Neuron (in vitro differentiated cells): Measurements from ENCODE around the gene MFAP4.
A peak's percentile ranks its signal among the peaks of the same experiment; 100 is the strongest.

Experiments used
- H2AFZ ChIP-seq: one replicate; pipeline ENCODE4 v1.6.1; 2013; ENCODE audit warnings: low read depth, mild to moderate bottlenecking, inconsistent platforms, low read length, moderate library complexity
- H3K27me3 ChIP-seq: one replicate; pipeline ENCODE4 v1.6.1; 2013; ENCODE audit warnings: low read length; ENCODE audit not compliant: insufficient read depth
- H3K36me3 ChIP-seq: one replicate; pipeline ENCODE4 v1.6.1; 2013; ENCODE audit warnings: low read length; ENCODE audit not compliant: insufficient read depth
- H3K4me1 ChIP-seq: one replicate; pipeline ENCODE4 v1.6.1; 2013; ENCODE audit warnings: low read length; ENCODE audit not compliant: insufficient read depth
- H3K4me3 ChIP-seq: 2 replicates; pipeline ENCODE4 v1.5.1; 2013; ENCODE audit warnings: mild to moderate bottlenecking, low read length, moderate library complexity
- H3K9me3 ChIP-seq: one replicate; pipeline ENCODE4 v1.6.1; 2013; ENCODE audit warnings: low read length

The MFAP4 gene

DNA sequence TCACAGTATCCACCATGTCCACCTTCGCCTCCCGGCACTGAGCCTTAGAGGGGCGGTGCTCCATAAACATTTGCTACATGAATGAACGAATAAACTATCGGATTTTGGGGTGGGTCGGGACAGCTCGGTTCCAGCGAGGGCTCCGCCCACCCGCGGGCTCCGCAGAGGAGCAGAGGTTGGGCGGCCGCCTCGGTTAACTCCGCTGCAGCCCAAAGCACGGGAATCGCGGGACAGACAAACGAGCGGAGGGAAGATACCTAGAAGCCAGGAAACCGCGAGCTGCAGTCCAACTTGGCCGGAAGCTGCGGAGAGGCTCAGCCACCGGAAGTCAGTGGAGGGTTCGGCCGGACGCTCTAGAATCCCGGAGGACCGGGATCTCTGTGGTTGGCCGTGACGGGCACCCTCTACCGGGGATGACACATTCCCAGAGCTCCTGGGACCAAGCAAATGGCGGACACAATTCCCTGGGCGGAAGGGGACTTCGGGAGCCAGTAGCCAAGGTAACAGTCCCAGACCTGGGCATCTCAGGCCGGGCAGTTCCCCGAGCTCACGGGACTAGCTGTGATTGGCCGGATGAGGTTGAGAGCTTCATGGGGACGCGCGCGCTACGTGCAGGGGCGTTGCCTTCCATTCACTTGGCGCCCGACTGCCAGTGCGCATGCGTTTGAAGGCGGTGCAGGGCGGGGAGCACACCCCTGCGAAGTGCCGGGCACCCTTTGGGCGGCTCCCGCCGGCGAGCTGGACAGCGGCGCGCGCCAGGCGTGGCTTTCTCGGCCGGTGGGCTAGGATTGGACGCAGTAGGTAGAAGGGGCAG, 9.2 kb downstream of the MFAP4 start:
- H3K4me3 ChIP-seq: peak overlapping the region; percentile 72
- no peaks in the 10 kb centered on the region for H3K9me3 ChIP-seq
- H3K36me3 ChIP-seq: peaks cover 35% of the 10 kb centered on the region
- no peaks in the 10 kb centered on the region for H3K27me3 ChIP-seq
- peaks cover 19% of the 10 kb centered on the region for H3K4me1 ChIP-seq
- H2AFZ ChIP-seq: peak overlapping the region; percentile 55

- peak overlapping the region; percentile 55 for H2AFZ ChIP-seq
- peaks cover 19% of the 10 kb centered on the region for H3K4me1 ChIP-seq
- H3K4me3 ChIP-seq: peak overlapping the region; percentile 72
- H3K36me3 ChIP-seq: peaks cover 28% of the 10 kb centered on the region
- H3K9me3 ChIP-seq: no peaks in the 10 kb centered on the region
- H3K27me3 ChIP-seq: no peaks in the 10 kb centered on the region
These were observed 10.2 kb downstream of the MFAP4 start for GRCh38 chr17:19376811-19377210.

- Histone ChIP-seq H3K9me3 (no peaks in the 10 kb centered on the region), H3K4me1 (peaks cover 19% of the 10 kb centered on the region), H3K36me3 (peaks cover 17% of the 10 kb centered on the region), H3K27me3 (no peaks in the 10 kb centered on the region), H3K4me3 (no peak overlapping the region), H2AFZ (no peak overlapping the region)
These were observed 11.3 kb downstream of the MFAP4 start for GRCh38 chr17:19375732-19376131.

- Histone ChIP-seq H2AFZ (no peak overlapping the region), H3K36me3 (peaks cover under 1% of the 10 kb centered on the region), H3K4me3 (no peak overlapping the region), H3K27me3 (no peaks in the 10 kb centered on the region), H3K9me3 (no peaks in the 10 kb centered on the region), H3K4me1 (peaks cover 12% of the 10 kb centered on the region)
These were observed 12.9 kb downstream of the MFAP4 start for GRCh38 chr17:19374136-19374535.

DNA sequence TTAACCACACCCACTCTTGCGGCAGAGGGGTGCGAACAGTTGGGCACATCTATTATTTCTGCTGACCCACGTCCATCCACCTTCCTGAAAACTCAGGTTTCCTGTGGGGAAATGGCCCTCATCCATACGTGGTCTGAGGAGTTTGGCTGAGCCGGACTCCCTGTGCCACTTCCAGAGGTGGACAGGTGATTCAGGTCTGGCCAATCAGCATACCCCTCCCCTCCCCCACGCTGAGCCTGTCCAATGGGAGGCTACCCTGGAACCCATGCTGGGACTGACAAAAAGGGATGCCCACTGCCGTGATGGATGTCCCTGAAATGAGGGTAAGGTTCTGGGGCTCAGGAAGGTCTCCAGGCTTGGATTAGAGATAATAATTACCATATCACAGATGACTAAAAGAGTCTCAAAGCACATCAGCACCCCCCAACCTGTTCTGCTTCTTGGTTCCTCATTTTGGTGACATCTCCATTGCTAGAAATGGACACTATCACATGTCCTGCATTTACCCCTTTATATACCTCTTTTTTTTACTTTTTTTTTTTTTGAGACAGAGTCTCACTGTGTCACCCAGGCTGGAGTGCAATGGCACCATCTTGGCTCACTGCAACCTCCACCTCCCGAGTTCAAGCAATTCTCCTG, 14.0 kb downstream of the MFAP4 start:
- Histone ChIP-seq H3K36me3 (no peaks in the 10 kb centered on the region), H3K4me3 (no peak overlapping the region), H3K4me1 (peaks cover 10% of the 10 kb centered on the region), H3K27me3 (no peaks in the 10 kb centered on the region), H2AFZ (no peak overlapping the region), H3K9me3 (no peaks in the 10 kb centered on the region)

DNA sequence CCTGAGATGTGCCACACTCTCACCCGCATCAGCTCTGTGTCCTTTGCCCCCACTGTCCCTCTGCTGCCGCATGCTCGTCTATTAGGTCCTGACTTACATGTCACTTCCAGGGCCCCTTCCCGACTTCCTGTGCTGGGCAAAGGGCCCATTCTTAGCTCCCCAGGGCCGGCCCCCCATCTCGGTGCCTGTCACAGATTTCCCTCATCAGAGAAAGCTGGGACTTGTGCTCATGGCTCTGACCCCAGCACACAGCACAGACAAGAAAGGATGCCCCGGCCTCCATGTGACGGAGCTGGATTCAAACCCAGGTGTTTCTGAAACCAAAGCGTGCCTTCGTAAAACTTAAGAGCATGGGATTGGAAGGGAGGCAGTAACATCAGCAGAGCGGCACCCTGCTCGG, 14.6 kb downstream of the MFAP4 start:
- Histone ChIP-seq H3K4me1 (peaks cover 10% of the 10 kb centered on the region), H3K27me3 (no peaks in the 10 kb centered on the region), H3K9me3 (no peaks in the 10 kb centered on the region), H2AFZ (no peak overlapping the region), H3K36me3 (no peaks in the 10 kb centered on the region), H3K4me3 (no peak overlapping the region)

GRCh38 chr17:19372011-19372370, 15.0 kb downstream of the MFAP4 start:
- Histone ChIP-seq H2AFZ (no peak overlapping the region), H3K9me3 (no peaks in the 10 kb centered on the region), H3K36me3 (no peaks in the 10 kb centered on the region), H3K4me3 (no peak overlapping the region), H3K4me1 (peaks cover 6% of the 10 kb centered on the region), H3K27me3 (no peaks in the 10 kb centered on the region)

- Histone ChIP-seq H3K9me3 (no peaks in the 10 kb centered on the region), H3K36me3 (no peaks in the 10 kb centered on the region), H3K4me3 (no peak overlapping the region), H3K4me1 (peaks cover 3% of the 10 kb centered on the region), H3K27me3 (no peaks in the 10 kb centered on the region), H2AFZ (no peak overlapping the region)
These were observed 15.6 kb downstream of the MFAP4 start for GRCh38 chr17:19371259-19372010.

DNA sequence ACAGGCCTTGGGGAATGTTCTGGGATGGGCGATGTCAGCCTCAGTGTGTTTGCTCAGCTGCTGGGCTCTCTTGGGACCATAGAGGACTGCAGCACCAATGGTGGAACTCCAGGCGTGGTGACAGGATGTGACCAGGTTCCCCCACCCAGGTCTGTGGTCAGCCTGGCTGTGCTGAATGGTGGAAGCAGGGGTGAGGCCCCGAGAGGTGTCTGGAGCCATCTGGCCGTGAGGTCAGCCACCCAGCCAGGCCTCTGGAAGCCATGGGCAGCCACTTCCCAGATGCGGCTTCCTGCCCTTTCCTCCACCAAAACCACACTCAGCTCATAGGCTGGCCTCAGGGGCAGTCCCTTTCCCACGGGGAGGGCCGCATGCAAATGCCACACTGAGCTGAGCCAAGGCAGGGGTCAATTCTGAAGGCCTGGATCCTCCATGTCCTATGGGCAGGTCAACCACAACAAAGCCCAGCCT, 16.5 kb downstream of the MFAP4 start:
- Histone ChIP-seq H2AFZ (no peak overlapping the region), H3K27me3 (no peaks in the 10 kb centered on the region), H3K4me3 (no peak overlapping the region), H3K4me1 (peaks cover 3% of the 10 kb centered on the region), H3K36me3 (no peaks in the 10 kb centered on the region), H3K9me3 (no peaks in the 10 kb centered on the region)

DNA sequence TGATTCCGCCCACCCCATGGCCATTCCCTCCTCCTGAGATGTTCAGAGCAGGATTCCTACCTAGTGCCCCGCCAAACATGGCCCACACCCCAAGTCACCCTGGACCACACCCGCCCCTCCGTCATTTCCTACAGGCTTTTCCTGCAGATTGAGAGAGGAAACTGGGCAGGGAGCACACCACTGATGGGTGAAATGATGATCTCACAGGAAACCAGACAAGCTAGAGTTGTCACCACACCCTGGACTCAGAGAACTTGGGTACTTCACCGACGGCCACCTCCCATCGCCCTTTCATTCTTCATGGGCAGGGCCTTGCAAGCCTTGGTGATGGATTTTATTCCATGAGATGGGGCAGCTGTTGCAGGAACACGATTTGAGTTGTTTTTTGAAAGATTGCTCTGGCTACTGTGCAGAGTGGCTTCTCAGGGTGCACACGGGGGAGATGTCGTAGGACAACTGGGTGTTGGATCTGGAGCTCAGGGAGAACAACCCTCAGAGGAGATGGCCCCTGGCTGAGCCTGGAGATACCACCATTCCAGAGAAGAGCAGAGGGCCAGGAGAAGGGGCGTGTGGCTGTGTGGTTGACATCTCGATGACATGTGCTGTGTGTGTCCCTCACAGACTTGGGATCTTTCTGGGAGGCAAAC, 17.0 kb downstream of the MFAP4 start:
- Histone ChIP-seq H3K36me3 (no peaks in the 10 kb centered on the region), H2AFZ (no peak overlapping the region), H3K4me1 (peaks cover 3% of the 10 kb centered on the region), H3K9me3 (no peaks in the 10 kb centered on the region), H3K4me3 (no peak overlapping the region), H3K27me3 (no peaks in the 10 kb centered on the region)

DNA sequence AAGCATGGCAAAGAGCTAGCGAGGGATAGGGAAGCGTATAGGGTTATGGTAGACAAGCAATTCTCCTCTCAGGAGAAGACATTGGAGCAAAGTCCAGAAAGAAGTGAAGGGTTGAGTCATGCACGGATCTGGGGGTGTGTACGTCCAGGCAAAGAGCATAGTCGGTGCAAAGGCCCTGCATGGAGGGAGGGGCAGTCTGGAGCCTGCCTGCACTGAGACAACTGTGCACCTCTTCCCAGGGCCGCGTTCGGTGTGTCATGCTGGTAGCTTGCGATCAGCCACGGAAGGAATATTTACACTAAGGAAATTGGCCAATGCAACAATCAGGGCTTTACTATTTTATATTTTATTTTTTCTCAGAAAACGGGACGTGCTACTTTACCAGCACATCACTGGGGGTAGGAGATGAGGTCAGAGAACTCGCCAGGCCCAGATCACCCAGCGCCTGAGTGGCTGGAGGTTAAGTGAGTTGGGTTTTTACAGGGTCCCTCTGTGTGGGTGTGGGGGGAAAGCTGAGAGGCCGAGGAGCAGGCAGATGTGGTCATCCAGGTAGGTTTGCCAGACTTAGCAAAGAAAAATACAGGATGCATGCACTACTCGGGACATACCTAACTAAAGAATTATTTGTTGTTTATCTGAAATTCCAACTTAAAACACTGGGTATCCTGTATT, 17.7 kb downstream of the MFAP4 start:
- Histone ChIP-seq H3K4me1 (peaks cover 3% of the 10 kb centered on the region), H3K27me3 (no peaks in the 10 kb centered on the region), H3K9me3 (no peaks in the 10 kb centered on the region), H3K4me3 (no peak overlapping the region), H3K36me3 (no peaks in the 10 kb centered on the region), H2AFZ (no peak overlapping the region)

- no peak overlapping the region for H3K4me3 ChIP-seq
These were observed 18.8 kb downstream of the MFAP4 start for GRCh38 chr17:19368229-19368628.

More at GRCh38 chr17:19368229-19368628, 18.8 kb downstream of the MFAP4 start:
- H2AFZ ChIP-seq: no peak overlapping the region
- H3K27me3 ChIP-seq: no peaks in the 10 kb centered on the region
- no peaks in the 10 kb centered on the region for H3K36me3 ChIP-seq
- H3K9me3 ChIP-seq: no peaks in the 10 kb centered on the region
- peaks cover under 1% of the 10 kb centered on the region for H3K4me1 ChIP-seq
